Tracheal epithelial cell (primary cell): ENCODE results near the gene TRMT10C. TPM values are rescaled to one million over a fixed set of nuclear protein-coding genes. Genes with fewer than 3 reads are reported as not detected.

Experiments
- total RNA-seq: library from RNA; depleted of rRNA; stranded (reverse); fragments of >200 nt; gene quantifications from 2 replicates; pipeline ENCODE4 v1.2.1, GENCODE V29; 2014

TRMT10C gene
- total RNA-seq: 28.9 and 40.3 TPM in 2 replicates

GRCh38 chr3:101561630-101562328 is at the start of gene TRMT10C:
TRMT10C (plus strand) TSS chr3:101561868; CDS start chr3:101564782, 2,914 bp downstream.

GRCh38 chr3:101512646-101513418 is 48.8 kb upstream of the TRMT10C start, which contains the start of gene SENP7:
SENP7 (minus strand) TSS chr3:101513212; CDS start chr3:101513130, 82 bp downstream.

GRCh38 chr3:101573449-101574387 is 12.1 kb downstream of the TRMT10C start, which contains the start of gene PCNP:
PCNP (plus strand) TSS chr3:101574180; CDS start chr3:101574216, 36 bp downstream.

Other genes starting within 250 kb of the TRMT10C start
- gene IMPG2, start 241.3 kb upstream of the TRMT10C start, total RNA-seq: under 0.01 TPM in 2 replicates
- gene SENP7, start 48.7 kb upstream of the TRMT10C start, total RNA-seq: 5.1 and 5.5 TPM in 2 replicates
- gene PCNP, start 12.3 kb downstream of the TRMT10C start, total RNA-seq: 73.0 and 115 TPM in 2 replicates
- 26.5 and 33.9 TPM in 2 replicates for gene ZBTB11, start 115.3 kb downstream of the TRMT10C start, total RNA-seq
- gene RPL24, start 124.8 kb downstream of the TRMT10C start, total RNA-seq: 1,646 and 2,379 TPM in 2 replicates
- 10.6 and 15.3 TPM in 2 replicates for gene CEP97, start 162.7 kb downstream of the TRMT10C start, total RNA-seq
- 5.8 and 6.5 TPM in 2 replicates for gene NXPE3, start 217.3 kb downstream of the TRMT10C start, total RNA-seq